B cell (primary cell): ENCODE measurements around the gene DNMBP. TPM values are rescaled to one million over a fixed set of nuclear protein-coding genes. Genes with fewer than 3 reads are reported as not detected.
A peak's percentile ranks its signal among the peaks of the same experiment; 100 is the strongest.

Source experiments
- ATAC-seq: fragments of 200-7000 bp; cut with Tn5 transposase; one replicate; pipeline ENCODE4 v1.10.0; 2021; ENCODE audit warnings: low read depth, mild to moderate bottlenecking, moderate number of reproducible peaks, moderate library complexity
- CTCF ChIA-PET: fragments of 350-600 bp; sonication (Branson Sonifier 250); formaldehyde crosslinking; loops from one replicate; lab custom pipeline; 2021; ENCODE audit warnings: antibody characterized with exemption, inconsistent platforms; lab: Charles Lee
- POLR2A ChIA-PET: fragments of 350-600 bp; sonication (Branson Sonifier 250); formaldehyde crosslinking; loops from one replicate; lab custom pipeline; 2021; ENCODE audit warnings: antibody characterized with exemption; lab: Charles Lee
- DNase-seq: peaks from one replicate; pipeline ENCODE4 v3.0.0; 2013
- H2AFZ ChIP-seq: 2 replicates; pipeline ENCODE4 v1.6.1; 2012; ENCODE audit warnings: mild to moderate bottlenecking, low read depth, low read length; ENCODE audit not compliant: insufficient read depth, poor library complexity, severe bottlenecking
- H3K27ac ChIP-seq, 2 donors: 1 replicate in 1 of 2; 2 replicates in 1 of 2; pipeline ENCODE4 v1.5.1; 2012 to 2013; ENCODE audit warnings: low read length in 2 of 2, mild to moderate bottlenecking in 2 of 2, moderate library complexity in 1 of 2
- H3K27me3 ChIP-seq, 4 experiments: fragments of 200-600 bp in 1 of 4; sonication (generic) in 1 of 4; replicated peaks in 1 of 4; 1 replicate in 2 of 4; 2 replicates in 2 of 4; pipeline versions ENCODE4 v1.6.1 to v1.7.0; 2013 to 2016; ENCODE audit warnings: low read length in 3 of 4, mild to moderate bottlenecking in 2 of 4, mixed read lengths in 1 of 4, moderate library complexity in 1 of 4; ENCODE audit not compliant: insufficient read depth in 4 of 4, control insufficient read depth in 3 of 4; ENCODE audit errors: control extremely low read depth in 1 of 4
- H3K36me3 ChIP-seq, 2 experiments: replicated peaks in 1 of 2; 1 replicate in 1 of 2; 2 replicates in 1 of 2; pipeline versions ENCODE4 v1.6.1 to v1.7.1; 2013; ENCODE audit warnings: low read length in 1 of 2; ENCODE audit not compliant: insufficient read depth in 2 of 2, control insufficient read depth in 1 of 2; ENCODE audit errors: control extremely low read depth in 1 of 2, extremely low read depth in 1 of 2
- H3K4me1 ChIP-seq, 2 donors: fragments of 200-600 bp in 1 of 2; sonication (generic) in 1 of 2; 1 replicate in 1 of 2; 2 replicates in 1 of 2; pipeline versions ENCODE4 v1.5.1 to v1.6.1; 2013 to 2017; ENCODE audit warnings: low read length in 2 of 2; ENCODE audit not compliant: control insufficient read depth in 2 of 2, insufficient read depth in 2 of 2
- H3K4me2 ChIP-seq: replicated peaks from 2 replicates; pipeline ENCODE3; 2012; ENCODE audit warnings: mild to moderate bottlenecking, low read depth, low read length; ENCODE audit not compliant: poor library complexity, severe bottlenecking
- H3K4me3 ChIP-seq, 5 experiments: fragments of 200-600 bp in 1 of 5; sonication (generic) in 1 of 5; 1 replicate in 3 of 5; 2 replicates in 2 of 5; pipeline versions ENCODE4 v1.5.1 to v1.7.0; 2011 to 2016; ENCODE audit warnings: low read length in 4 of 5, mild to moderate bottlenecking in 4 of 5, low read depth in 2 of 5, control low read depth in 1 of 5, moderate library complexity in 1 of 5; ENCODE audit not compliant: insufficient read depth in 1 of 5; ENCODE audit errors: control extremely low read depth in 1 of 5, extremely low read depth in 1 of 5
- H3K79me2 ChIP-seq: fragments of 200-600 bp; sonication (generic); one replicate; pipeline ENCODE4 v1.6.0; 2016; ENCODE audit warnings: low read length; ENCODE audit not compliant: control insufficient read depth, insufficient read depth
- H3K9ac ChIP-seq: fragments of 200-600 bp; sonication (generic); 2 replicates; pipeline ENCODE4 v1.6.1; 2017; ENCODE audit warnings: mild to moderate bottlenecking, low read length, moderate library complexity
- H3K9me3 ChIP-seq, 3 donors: one replicate each; pipeline versions ENCODE4 v1.6.1 to v1.7.1; 2013; ENCODE audit warnings: low read length in 2 of 3; ENCODE audit not compliant: control insufficient read depth in 2 of 3, insufficient read depth in 1 of 3; ENCODE audit errors: control extremely low read depth in 1 of 3
- H4K20me1 ChIP-seq: 2 replicates; pipeline ENCODE4 v1.6.0; 2012; ENCODE audit warnings: mild to moderate bottlenecking, low read length; ENCODE audit not compliant: insufficient read depth, control insufficient read depth, poor library complexity, severe bottlenecking
- H3K27ac Mint-ChIP-seq: one replicate; pipeline ENCODE4 v1.8.0; 2021; ENCODE audit warnings: mixed read lengths
- H3K27me3 Mint-ChIP-seq: one replicate; pipeline ENCODE4 v1.8.0; 2021; ENCODE audit warnings: mixed read lengths
- H3K4me1 Mint-ChIP-seq: one replicate; pipeline ENCODE4 v1.8.0; 2021; ENCODE audit warnings: mixed read lengths
- H3K4me3 Mint-ChIP-seq: one replicate; pipeline ENCODE4 v1.8.0; 2021; ENCODE audit warnings: mixed read lengths
- H3K9me3 Mint-ChIP-seq: one replicate; pipeline ENCODE4 v1.8.0; 2022; ENCODE audit warnings: mixed read lengths; ENCODE audit not compliant: insufficient read depth
- EZH2 ChIP-seq: IDR thresholded peaks from 2 replicates; pipeline ENCODE4 v1.6.1; 2012; ENCODE audit warnings: borderline replicate concordance, low read depth, mild to moderate bottlenecking, moderate library complexity, low read length; ENCODE audit not compliant: insufficient read depth, poor library complexity, severe bottlenecking
- WGBS: methylation state at CpG from one replicate; pipeline ENCODE4 v1.1.5; 2013; ENCODE audit warnings: missing lambda C conversion rate; ENCODE audit not compliant: insufficient coverage; 5-methylcytosine and 5-hydroxymethylcytosine counted together
- intact Hi-C: fragments of 100-400 bp; cut with micrococcal nuclease; formaldehyde crosslinking; loops from one replicate; pipeline ENCODE4 v1.10.0; 2022
- polyA plus RNA-seq: library from polyadenylated mRNA; depleted of rRNA; stranded (reverse); fragments of >200 nt; gene quantifications from 2 replicates; pipeline ENCODE4 v1.2.3, GENCODE V29; 2012
- total RNA-seq, 2 donors: library from RNA; stranded (reverse); fragments of 120-200 nt in 1 of 2; gene quantifications; 1 replicate in 1 of 2; 2 replicates in 1 of 2; pipeline versions ENCODE4 v1.2.3 to v1.2.4, GENCODE V29; 2013 to 2022
- TF ChIP-seq, protein P1 (sequence below): fragments of 200-600 bp; IDR thresholded peaks from one replicate; pipeline ENCODE4 v1.8.0; 2022; ENCODE audit warnings: antibody characterized with exemption, mild to moderate bottlenecking

Gene DNMBP
- total and polyA plus RNA-seq, 2 donors (not counting 1 experiment from before 2014, with no cell fraction given) = 12.8 to 22.6 TPM

GRCh38 chr10:100008142-100008522, 1.6 kb downstream of the DNMBP start:
- H3K4me1 Mint-ChIP-seq = peaks cover 57% of the 10 kb centered on the region
- Histone ChIP-seq H3K27ac (no peak overlapping the region), H3K9ac (peak overlapping the region; percentile 83), H3K27me3 (no peaks in the 10 kb centered on the region), H3K4me2 (peak overlapping the region; percentile 91), H3K36me3 (no peaks in the 10 kb centered on the region), H3K4me3 (peak overlapping the region in 2 of 5 experiments; percentile 82 to 95), H3K4me1 (peaks cover 32 to 35% of the 10 kb centered on the region in 2 donors), H3K79me2 (peaks cover 57% of the 10 kb centered on the region), H4K20me1 (peaks cover 21% of the 10 kb centered on the region), H2AFZ (no peak overlapping the region), H3K9me3 (no peaks in the 10 kb centered on the region)
- peak overlapping the region; percentile 89 for H3K4me3 Mint-ChIP-seq
- DNase-seq = no peak
- ChIA-PET CTCF (interaction anchor here (1.2 to 7.8 kb wide), 10 partner anchors 9 to 162 kb away, joined by 3 to 75 read pairs (median 16); no protein-coding TSS in a partner anchor), POLR2A (no interaction called here)
- H3K27me3 Mint-ChIP-seq = no peaks in the 10 kb centered on the region
- H3K27ac Mint-ChIP-seq = no peak overlapping the region
- intact Hi-C loops = loop anchor here (2.0 to 5.0 kb wide), 2 partner anchors 33 to 391 kb away; no protein-coding TSS in a partner anchor
- H3K9me3 Mint-ChIP-seq = no peaks in the 10 kb centered on the region
- no peak for TF ChIP-seq EZH2
- TF ChIP-seq, protein P1, sequence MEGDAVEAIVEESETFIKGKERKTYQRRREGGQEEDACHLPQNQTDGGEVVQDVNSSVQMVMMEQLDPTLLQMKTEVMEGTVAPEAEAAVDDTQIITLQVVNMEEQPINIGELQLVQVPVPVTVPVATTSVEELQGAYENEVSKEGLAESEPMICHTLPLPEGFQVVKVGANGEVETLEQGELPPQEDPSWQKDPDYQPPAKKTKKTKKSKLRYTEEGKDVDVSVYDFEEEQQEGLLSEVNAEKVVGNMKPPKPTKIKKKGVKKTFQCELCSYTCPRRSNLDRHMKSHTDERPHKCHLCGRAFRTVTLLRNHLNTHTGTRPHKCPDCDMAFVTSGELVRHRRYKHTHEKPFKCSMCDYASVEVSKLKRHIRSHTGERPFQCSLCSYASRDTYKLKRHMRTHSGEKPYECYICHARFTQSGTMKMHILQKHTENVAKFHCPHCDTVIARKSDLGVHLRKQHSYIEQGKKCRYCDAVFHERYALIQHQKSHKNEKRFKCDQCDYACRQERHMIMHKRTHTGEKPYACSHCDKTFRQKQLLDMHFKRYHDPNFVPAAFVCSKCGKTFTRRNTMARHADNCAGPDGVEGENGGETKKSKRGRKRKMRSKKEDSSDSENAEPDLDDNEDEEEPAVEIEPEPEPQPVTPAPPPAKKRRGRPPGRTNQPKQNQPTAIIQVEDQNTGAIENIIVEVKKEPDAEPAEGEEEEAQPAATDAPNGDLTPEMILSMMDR = no peak
- WGBS = 97% methylated on average over 3 of the region's 6 CpGs
- ATAC-seq = no peak
